C4-2B (cell line): ENCODE data around the gene ZNRF3.
"Not testable (repeated sequence)": the region's sequence is repeated elsewhere in the genome, so short reads cannot be mapped to it uniquely, and the experiment has no call there.

ENCODE experiments used
- H3K27ac ChIP-seq: fragments of 450-650 bp; 2 replicates; pipeline ENCODE4 v1.5.1; 2017
- ZFX ChIP-seq: fragments of 450-650 bp; IDR thresholded peaks from 2 replicates; pipeline ENCODE4 v1.6.1; 2017
- TF ChIP-seq, protein P1 (sequence below): fragments of 450-650 bp; conservative IDR thresholded peaks from 2 replicates; pipeline ENCODE4 v1.5.1; 2017; ENCODE audit warnings: mild to moderate bottlenecking

ZNRF3 gene

DNA sequence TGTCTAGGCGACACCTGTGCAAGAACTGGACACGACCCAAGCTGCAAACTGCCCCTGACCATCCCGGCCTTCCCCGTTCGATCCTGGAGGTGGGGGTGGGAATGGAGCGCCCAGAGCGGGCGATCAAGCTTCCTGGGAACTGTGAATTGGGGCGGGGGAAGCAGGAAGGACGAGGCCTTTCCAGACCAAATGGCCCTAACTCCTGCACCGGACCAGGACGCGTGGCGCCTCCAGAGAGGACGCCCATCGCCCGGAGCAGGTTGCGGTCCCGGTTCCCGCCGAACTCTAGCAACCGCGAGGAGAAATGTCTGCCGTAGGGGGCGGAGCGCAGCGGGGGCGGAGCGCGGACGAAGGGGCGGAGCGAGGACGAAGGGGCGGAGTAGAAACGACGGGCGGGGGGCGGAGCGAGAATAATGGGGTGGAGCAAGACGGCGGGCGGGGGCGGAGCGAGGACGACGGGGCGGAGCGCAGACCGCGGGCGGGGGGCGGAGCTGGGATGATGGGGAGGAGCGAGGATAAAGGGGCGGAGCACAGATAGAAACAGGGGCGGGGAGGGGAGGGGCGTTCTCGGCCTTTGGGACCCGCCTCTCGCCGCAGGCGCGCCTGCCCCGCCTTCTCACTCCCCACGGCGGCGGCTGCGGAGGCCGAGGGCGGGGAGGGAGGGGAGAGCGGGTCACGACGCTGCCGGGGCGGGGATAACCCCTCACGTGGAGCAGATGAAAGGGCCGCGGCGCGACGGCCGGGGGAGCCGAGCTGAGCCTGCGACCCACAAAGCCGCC is at the start of gene ZNRF3:
Gene ZNRF3 (plus strand): TSS at position 695 of the 779 bp plus-strand sequence. CDS start 195 bp downstream, outside the sequence.
- TF ChIP-seq, protein P1, sequence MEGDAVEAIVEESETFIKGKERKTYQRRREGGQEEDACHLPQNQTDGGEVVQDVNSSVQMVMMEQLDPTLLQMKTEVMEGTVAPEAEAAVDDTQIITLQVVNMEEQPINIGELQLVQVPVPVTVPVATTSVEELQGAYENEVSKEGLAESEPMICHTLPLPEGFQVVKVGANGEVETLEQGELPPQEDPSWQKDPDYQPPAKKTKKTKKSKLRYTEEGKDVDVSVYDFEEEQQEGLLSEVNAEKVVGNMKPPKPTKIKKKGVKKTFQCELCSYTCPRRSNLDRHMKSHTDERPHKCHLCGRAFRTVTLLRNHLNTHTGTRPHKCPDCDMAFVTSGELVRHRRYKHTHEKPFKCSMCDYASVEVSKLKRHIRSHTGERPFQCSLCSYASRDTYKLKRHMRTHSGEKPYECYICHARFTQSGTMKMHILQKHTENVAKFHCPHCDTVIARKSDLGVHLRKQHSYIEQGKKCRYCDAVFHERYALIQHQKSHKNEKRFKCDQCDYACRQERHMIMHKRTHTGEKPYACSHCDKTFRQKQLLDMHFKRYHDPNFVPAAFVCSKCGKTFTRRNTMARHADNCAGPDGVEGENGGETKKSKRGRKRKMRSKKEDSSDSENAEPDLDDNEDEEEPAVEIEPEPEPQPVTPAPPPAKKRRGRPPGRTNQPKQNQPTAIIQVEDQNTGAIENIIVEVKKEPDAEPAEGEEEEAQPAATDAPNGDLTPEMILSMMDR: no peak
- no peak for TF ChIP-seq ZFX
- H3K27ac ChIP-seq: peak within 1 kb of the TSS; percentile 65

GRCh38 chr22:28835630-28836189 is 47.7 kb upstream of the ZNRF3 start:
- TF ChIP-seq, protein P1: no peak

GRCh38 chr22:28837640-28838039 is 45.7 kb upstream of the ZNRF3 start:
- no peak overlapping the region for H3K27ac ChIP-seq
- TF ChIP-seq, protein P1: no peak
- no peak for TF ChIP-seq ZFX

More at GRCh38 chr22:28835630-28836189, 47.7 kb upstream of the ZNRF3 start:
- no peak overlapping the region for H3K27ac ChIP-seq

- H3K27ac ChIP-seq: no peak overlapping the region
- TF ChIP-seq, protein P1: no peak
- TF ChIP-seq ZFX: no peak
Observed at GRCh38 chr22:28838971-28839370, 44.4 kb upstream of the ZNRF3 start.

- no peak overlapping the region for H3K27ac ChIP-seq
- no peak for TF ChIP-seq ZFX
- TF ChIP-seq, protein P1: no peak
Observed at GRCh38 chr22:28841111-28841510, 42.3 kb upstream of the ZNRF3 start.

- H3K27ac ChIP-seq: no peak overlapping the region
- TF ChIP-seq, protein P1: no peak
- TF ChIP-seq ZFX: no peak
Observed at GRCh38 chr22:28843633-28844032, 39.7 kb upstream of the ZNRF3 start.

- H3K27ac ChIP-seq: not testable (repeated sequence)
Observed at GRCh38 chr22:28844277-28844676, 39.1 kb upstream of the ZNRF3 start.
